ENCODE results near the gene SDC3.

SDC3 gene

GRCh38 chr1:30914587-30914922 is 6.0 kb upstream of the SDC3 start:
- Histone ChIP-seq H3K9ac (ENCODE audit: low read length) (no peak overlapping the region), H3K4me2 (ENCODE audit: low read length) (no peak overlapping the region), H3K4me3 (ENCODE audit: low read length) (no peak overlapping the region), H3K9me3 (ENCODE audit: insufficient read depth, low read length) (no peaks in the 10 kb centered on the region), H3K27me3 (ENCODE audit: low read depth, low read length) (peaks cover 6% of the 10 kb centered on the region; the same call in 1 of the 2 replicates), H4K20me1 (ENCODE audit: insufficient read depth, low read length) (no peaks in the 10 kb centered on the region), H2AFZ (ENCODE audit: low read depth, low read length) (no peak overlapping the region), H3K79me2 (ENCODE audit: low read length) (no peaks in the 10 kb centered on the region), H3K4me1 (ENCODE audit: low read length) (peaks cover 7% of the 10 kb centered on the region), H3K27ac (ENCODE audit: low read length) (no peak overlapping the region), H3K36me3 (replicated peaks; ENCODE audit: low read depth, low read length) (no peaks in the 10 kb centered on the region)
- TF ChIP-seq CTCF (IDR thresholded peaks at IDR 0.05; ENCODE audit: low read depth, low read length) (no peak), EZH2phosphoT487 (IDR thresholded peaks at IDR 0.05; ENCODE audit: low read depth) (no peak)

DNA sequence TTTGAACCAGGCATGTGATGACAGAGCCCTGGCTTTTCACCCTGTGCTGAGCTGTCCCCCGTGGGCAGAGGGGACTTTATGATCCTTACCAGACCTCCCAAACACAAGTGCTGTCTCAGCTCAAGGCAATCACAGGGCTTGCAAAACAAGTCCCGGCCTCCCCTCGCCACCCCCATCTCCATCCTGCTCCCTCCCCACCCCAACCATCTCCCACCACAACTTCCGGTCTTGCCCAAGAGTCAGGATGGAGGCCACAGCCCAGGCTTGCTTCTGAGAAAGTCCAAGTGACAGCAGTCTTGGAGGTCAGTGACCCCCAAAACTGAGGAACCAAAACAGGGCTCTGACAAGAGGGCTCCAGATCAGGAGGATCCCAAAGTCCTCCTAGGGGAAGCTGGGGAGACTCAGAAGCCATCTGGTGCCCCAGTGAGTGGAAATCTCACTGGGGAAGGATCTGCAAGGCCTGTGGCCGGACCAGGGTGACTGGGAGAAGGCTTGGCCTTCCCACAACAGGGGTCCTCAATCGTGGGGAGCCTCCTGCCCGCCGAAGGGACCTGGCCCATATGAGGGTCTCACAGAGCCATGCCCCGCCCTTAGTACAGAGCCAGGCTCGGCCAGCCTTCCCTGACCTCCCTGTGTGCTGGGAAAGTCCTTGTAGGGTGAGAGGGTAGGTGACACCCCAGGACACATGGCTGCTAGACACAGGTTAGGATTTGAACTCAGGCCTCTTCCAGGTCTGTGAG is 4.5 kb upstream of the SDC3 start:
- H3K9ac ChIP-seq (ENCODE audit: low read length), result no peak overlapping the region
- H3K27ac ChIP-seq (ENCODE audit: low read length), result no peak overlapping the region
- no peak overlapping the region for H3K4me3 ChIP-seq (ENCODE audit: low read length)
- H3K36me3 ChIP-seq (replicated peaks; ENCODE audit: low read depth, low read length), result no peaks in the 10 kb centered on the region
- H3K27me3 ChIP-seq (ENCODE audit: low read depth, low read length), result peaks cover 14% of the 10 kb centered on the region
- no peaks in the 10 kb centered on the region for H3K79me2 ChIP-seq (ENCODE audit: low read length)
- H3K4me1 ChIP-seq (ENCODE audit: low read length), result peaks cover 14% of the 10 kb centered on the region
- H3K9me3 ChIP-seq (ENCODE audit: insufficient read depth, low read length), result no peaks in the 10 kb centered on the region
- no peak overlapping the region for H3K4me2 ChIP-seq (ENCODE audit: low read length)
- TF ChIP-seq EZH2phosphoT487 (IDR thresholded peaks at IDR 0.05; ENCODE audit: low read depth) (no peak), CTCF (IDR thresholded peaks at IDR 0.05; ENCODE audit: low read depth, low read length) (no peak)
- H4K20me1 ChIP-seq (ENCODE audit: insufficient read depth, low read length), result no peaks in the 10 kb centered on the region
- H2AFZ ChIP-seq (ENCODE audit: low read depth, low read length), result no peak overlapping the region

GRCh38 chr1:30912224-30912623 is 3.7 kb upstream of the SDC3 start:
- no peak overlapping the region for H3K9ac ChIP-seq (ENCODE audit: low read length)

More at GRCh38 chr1:30912224-30912623, 3.7 kb upstream of the SDC3 start:
- Histone ChIP-seq H2AFZ (ENCODE audit: low read depth, low read length) (no peak overlapping the region), H3K36me3 (replicated peaks; ENCODE audit: low read depth, low read length) (no peaks in the 10 kb centered on the region), H3K9me3 (ENCODE audit: insufficient read depth, low read length) (no peaks in the 10 kb centered on the region), H3K4me1 (ENCODE audit: low read length) (peaks cover 14% of the 10 kb centered on the region), H3K27ac (ENCODE audit: low read length) (no peak overlapping the region), H4K20me1 (ENCODE audit: insufficient read depth, low read length) (no peaks in the 10 kb centered on the region), H3K4me2 (ENCODE audit: low read length) (no peak overlapping the region), H3K4me3 (ENCODE audit: low read length) (no peak overlapping the region), H3K27me3 (ENCODE audit: low read depth, low read length) (peaks cover 21% of the 10 kb centered on the region), H3K79me2 (ENCODE audit: low read length) (no peaks in the 10 kb centered on the region)
- TF ChIP-seq CTCF (IDR thresholded peaks at IDR 0.05; ENCODE audit: low read depth, low read length), result no peak
- TF ChIP-seq EZH2phosphoT487 (IDR thresholded peaks at IDR 0.05; ENCODE audit: low read depth), result no peak

Measured in OCI-LY3 (cell line).